Lower leg skin (tissue), 3 donors: ENCODE measurements around the gene CREB5.

ENCODE experiments used
- POLR2A ChIP-seq, 2 donors: fragments of 450-650 bp; IDR thresholded peaks; one replicate each; pipeline ENCODE4 v1.6.1; 2016 to 2017; ENCODE audit warnings: antibody characterized with exemption in 2 of 2, mild to moderate bottlenecking in 1 of 2, moderate library complexity in 1 of 2
- TF ChIP-seq, protein P1 (sequence below), 3 donors: fragments of 450-650 bp; IDR thresholded peaks; one replicate each; pipeline ENCODE4 v1.5.1; 2016; ENCODE audit warnings: antibody characterized with exemption in 3 of 3, mild to moderate bottlenecking in 3 of 3, moderate library complexity in 2 of 3

DNA sequence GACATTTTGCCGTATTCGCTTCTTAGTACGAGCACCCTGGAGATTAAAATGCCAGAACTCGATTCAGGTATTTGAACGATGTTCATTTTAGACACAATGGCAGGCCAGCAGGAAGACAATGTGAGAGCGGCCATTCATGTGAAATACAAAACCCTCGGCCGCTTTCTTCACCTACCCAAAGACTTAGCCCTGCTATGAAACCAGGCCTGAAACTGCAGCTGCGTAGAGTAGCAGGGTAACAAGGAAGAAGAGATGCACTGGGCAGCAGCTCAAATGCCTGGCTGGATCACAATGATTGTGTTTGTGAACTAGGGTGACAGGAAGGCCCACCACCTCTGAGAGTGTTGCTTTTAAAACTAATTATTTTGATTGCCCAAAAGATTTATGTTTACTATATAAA is 311.0 kb downstream of the CREB5 start:
- TF ChIP-seq, protein P1, sequence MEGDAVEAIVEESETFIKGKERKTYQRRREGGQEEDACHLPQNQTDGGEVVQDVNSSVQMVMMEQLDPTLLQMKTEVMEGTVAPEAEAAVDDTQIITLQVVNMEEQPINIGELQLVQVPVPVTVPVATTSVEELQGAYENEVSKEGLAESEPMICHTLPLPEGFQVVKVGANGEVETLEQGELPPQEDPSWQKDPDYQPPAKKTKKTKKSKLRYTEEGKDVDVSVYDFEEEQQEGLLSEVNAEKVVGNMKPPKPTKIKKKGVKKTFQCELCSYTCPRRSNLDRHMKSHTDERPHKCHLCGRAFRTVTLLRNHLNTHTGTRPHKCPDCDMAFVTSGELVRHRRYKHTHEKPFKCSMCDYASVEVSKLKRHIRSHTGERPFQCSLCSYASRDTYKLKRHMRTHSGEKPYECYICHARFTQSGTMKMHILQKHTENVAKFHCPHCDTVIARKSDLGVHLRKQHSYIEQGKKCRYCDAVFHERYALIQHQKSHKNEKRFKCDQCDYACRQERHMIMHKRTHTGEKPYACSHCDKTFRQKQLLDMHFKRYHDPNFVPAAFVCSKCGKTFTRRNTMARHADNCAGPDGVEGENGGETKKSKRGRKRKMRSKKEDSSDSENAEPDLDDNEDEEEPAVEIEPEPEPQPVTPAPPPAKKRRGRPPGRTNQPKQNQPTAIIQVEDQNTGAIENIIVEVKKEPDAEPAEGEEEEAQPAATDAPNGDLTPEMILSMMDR (IDR thresholded peaks at IDR 0.05), result no peak
- no peak for TF ChIP-seq POLR2A (IDR thresholded peaks at IDR 0.05)
